ENCODE data around the gene RABGAP1L.
"Not testable (repeated sequence)": the region's sequence is repeated elsewhere in the genome, so short reads cannot be mapped to it uniquely, and the experiment has no call there.

RABGAP1L gene

GRCh38 chr1:174204697-174205308 lies 45.5 kb downstream of the RABGAP1L start:
- no peak for DNase-seq

- DNase-seq: no peak
Measured at GRCh38 chr1:174206148-174206836, 47.0 kb downstream of the RABGAP1L start.

GRCh38 chr1:174209347-174210187 lies 50.2 kb downstream of the RABGAP1L start:
- no peak for DNase-seq

- no peak for DNase-seq
Measured at GRCh38 chr1:174211486-174211885, 52.2 kb downstream of the RABGAP1L start.

- no peak for DNase-seq
Measured at GRCh38 chr1:174215766-174216165, 56.4 kb downstream of the RABGAP1L start.

GRCh38 chr1:174217248-174217647 lies 57.9 kb downstream of the RABGAP1L start:
- no peak for DNase-seq

- DNase-seq: no peak
Measured at GRCh38 chr1:174217787-174218574, 58.7 kb downstream of the RABGAP1L start.

- no peak for DNase-seq
Measured at GRCh38 chr1:174218983-174219382, 59.7 kb downstream of the RABGAP1L start.

GRCh38 chr1:174219606-174220370 lies 60.5 kb downstream of the RABGAP1L start:
- no peak for DNase-seq

- no peak for DNase-seq
Measured at GRCh38 chr1:174221681-174222080, 62.4 kb downstream of the RABGAP1L start.

- no peak for DNase-seq
Measured at GRCh38 chr1:174222166-174222949, 63.0 kb downstream of the RABGAP1L start.

GRCh38 chr1:174224641-174225040 lies 65.3 kb downstream of the RABGAP1L start:
- no peak for DNase-seq

- no peak for DNase-seq
Measured at GRCh38 chr1:174225499-174226204, 66.3 kb downstream of the RABGAP1L start.

GRCh38 chr1:174230399-174230798 lies 71.1 kb downstream of the RABGAP1L start:
- DNase-seq: no peak

- no peak for DNase-seq
Measured at GRCh38 chr1:174232761-174233160, 73.4 kb downstream of the RABGAP1L start.

- not testable (repeated sequence) for DNase-seq
Measured at GRCh38 chr1:174238845-174239501, 79.7 kb downstream of the RABGAP1L start.

- no peak for DNase-seq
Measured at GRCh38 chr1:174239541-174239940, 80.2 kb downstream of the RABGAP1L start.

GRCh38 chr1:174242856-174243255 lies 83.5 kb downstream of the RABGAP1L start:
- no peak for DNase-seq

GRCh38 chr1:174243451-174244000 lies 84.2 kb downstream of the RABGAP1L start:
- DNase-seq: no peak

- DNase-seq: no peak
Measured at GRCh38 chr1:174244017-174244416, 84.7 kb downstream of the RABGAP1L start.

Data from activated naive CD4-positive, alpha-beta T cell treated with anti-CD3 and anti-CD28 coated beads, Interleukin-2, amount 50 U/mL, for 16 hours (primary cell).